Pancreas (tissue), 10 donors: ENCODE data around the gene TCERG1L. TPM values are rescaled to one million over a fixed set of nuclear protein-coding genes. Genes with fewer than 3 reads are reported as not detected.

Experiments used
- ATAC-seq, 4 donors: fragments of 200-7000 bp; cut with Tn5 transposase; one replicate each; pipeline versions ENCODE4 v1.8.0 to v1.9.1; 2020; ENCODE audit warnings: mild to moderate bottlenecking in 4 of 4, moderate library complexity in 4 of 4
- DNase-seq, 6 donors: peaks; one replicate each; pipeline ENCODE4 v3.0.0-alpha.2; 2020
- FAIRE-seq: peaks from 2 replicates; lab custom pipeline; 2012; peaks lifted over from hg19 to GRCh38; lab: Jason Lieb, UNC
- H3K27ac ChIP-seq, 4 donors: fragments of 200-600 bp; sonication (generic); 1 replicate in 3 of 4; 2 replicates in 1 of 4; pipeline versions ENCODE4 v1.5.0 to v1.8.0; 2020
- H3K27me3 ChIP-seq, 4 donors: fragments of 200-600 bp; one replicate each; pipeline ENCODE4 v1.8.0; 2021
- H3K36me3 ChIP-seq, 3 donors: fragments of 200-600 bp; sonication (generic) in 1 of 3; one replicate each; pipeline versions ENCODE4 v1.5.0 to v1.8.0; 2020 to 2021
- H3K4me1 ChIP-seq, 3 donors: fragments of 200-600 bp; one replicate each; pipeline ENCODE4 v1.8.0; 2021
- H3K4me3 ChIP-seq, 4 donors: fragments of 200-600 bp; sonication (generic) in 2 of 4; one replicate each; pipeline versions ENCODE4 v1.5.0 to v1.8.0; 2020 to 2021
- H3K9me3 ChIP-seq, 4 donors: fragments of 200-600 bp; one replicate each; pipeline ENCODE4 v1.8.0; 2021
- CTCF ChIP-seq, 4 donors: fragments of 200-600 bp; sonication (generic) in 3 of 4; IDR thresholded peaks; one replicate each; pipeline versions ENCODE4 v1.5.0 to v1.8.0; 2021; ENCODE audit warnings: antibody characterized with exemption in 4 of 4
- WGBS, 2 donors: extraction: QIAGEN DNeasy Blood & Tissue Kit; methylation state at CpG; one replicate each; pipeline ENCODE4 v1.1.7; 2013; 5-methylcytosine and 5-hydroxymethylcytosine counted together
- intact Hi-C, 3 donors: fragments of 100-400 bp; cut with DNase I; formaldehyde crosslinking; loops; one replicate each; pipeline versions ENCODE4 v1.11.1 to v1.14.2; 2022
- polyA plus RNA-seq, 2 donors: library from polyadenylated mRNA; stranded (reverse); fragments of 200-250 nt; gene quantifications; one replicate each; pipeline ENCODE4 v1.2.3, GENCODE V29; 2013
- total RNA-seq, 6 donors: library from RNA; stranded (reverse); fragmentation: NEBNext Ultra II Directional in 4 of 6; extraction: Animal tissue kit (Norgen Biotek cat#: 25700) in 4 of 6; gene quantifications; one replicate each; pipeline versions ENCODE4 v1.2.1 to v1.2.4, GENCODE V29; 2021 to 2023
- donor health status: healthy with polysubstance abuse.
- donor health status: DM: no; HTN: no; CAD: no; lungs with moderate emphysema.
- donor health status: DM: no; HTN: no; CAD: no.
- donor health status: control.
- donor health status: control.
- donor health status: Bipolar disorder and iron deficiency.
- donor health status: DM: yes; HTN: yes; CAD: no.
- donor health status: DM: no; HTN: no; CAD: no.
- donor health status: DM: no; HTN: no; CAD: no.
- donor health status: DM: yes; HTN: yes; CAD: no.

TCERG1L gene
- total and polyA plus RNA-seq, 8 donors: 0.09 to 1.9 (median 0.40) TPM

- intact Hi-C loops: no loop called here
- Histone ChIP-seq H3K36me3 (no peaks in the 10 kb centered on the region), H3K9me3 (no peaks in the 10 kb centered on the region), H3K4me1 (no peaks in the 10 kb centered on the region), H3K27me3 (no peaks in the 10 kb centered on the region), H3K4me3 (no peak overlapping the region), H3K27ac (no peak overlapping the region)
- TF ChIP-seq CTCF (IDR thresholded peaks at IDR 0.05): no peak
- no peak for DNase-seq
- 71 to 74% methylated on average over 9 of the region's 9 CpGs for WGBS, 2 donors
- FAIRE-seq: no peak
- no peak for ATAC-seq
Observed at GRCh38 chr10:131211559-131211958, 100.0 kb downstream of the TCERG1L start.

GRCh38 chr10:131211146-131211545, 100.4 kb downstream of the TCERG1L start:
- Histone ChIP-seq H3K27ac (no peak overlapping the region), H3K9me3 (no peaks in the 10 kb centered on the region), H3K27me3 (no peaks in the 10 kb centered on the region), H3K4me3 (no peak overlapping the region), H3K36me3 (no peaks in the 10 kb centered on the region), H3K4me1 (no peaks in the 10 kb centered on the region)
- no peak for TF ChIP-seq CTCF (IDR thresholded peaks at IDR 0.05)
- DNase-seq (no peak), FAIRE-seq (no peak), ATAC-seq (no peak)
- intact Hi-C loops: no loop called here
- WGBS, 2 donors: 74 to 83% methylated on average over 10 of the region's 10 CpGs

- FAIRE-seq (no peak), DNase-seq (peak in 1 of 6 donors; percentile 3), ATAC-seq (no peak)
- Histone ChIP-seq H3K36me3 (no peaks in the 10 kb centered on the region), H3K9me3 (no peaks in the 10 kb centered on the region), H3K27me3 (no peaks in the 10 kb centered on the region), H3K4me1 (no peaks in the 10 kb centered on the region), H3K4me3 (no peak overlapping the region), H3K27ac (no peak overlapping the region)
- 45 to 46% methylated on average over 3 of the region's 3 CpGs for WGBS, 2 donors
- TF ChIP-seq CTCF (IDR thresholded peaks at IDR 0.05): no peak
- intact Hi-C loops: no loop called here
Observed at GRCh38 chr10:131210181-131210580, 101.3 kb downstream of the TCERG1L start.

- TF ChIP-seq CTCF (IDR thresholded peaks at IDR 0.05): no peak
- Histone ChIP-seq H3K27me3 (no peaks in the 10 kb centered on the region), H3K4me3 (no peak overlapping the region), H3K9me3 (no peaks in the 10 kb centered on the region), H3K27ac (no peak overlapping the region), H3K4me1 (no peaks in the 10 kb centered on the region), H3K36me3 (no peaks in the 10 kb centered on the region)
- WGBS, 2 donors: 80 to 84% methylated on average over 29 of the region's 29 CpGs
- peak in 2 of 6 donors; percentile 2 to 33 for DNase-seq
- FAIRE-seq: no peak
- intact Hi-C loops: no loop called here
- ATAC-seq: no peak
Observed at GRCh38 chr10:131207584-131208532, 103.7 kb downstream of the TCERG1L start.

- no peaks in the 10 kb centered on the region for H3K27me3 ChIP-seq
- DNase-seq (peak in 2 of 6 donors; percentile 0 to 34), FAIRE-seq (no peak), ATAC-seq (no peak)
- no peak overlapping the region for H3K27ac ChIP-seq
- H3K4me3 ChIP-seq: no peak overlapping the region
- no peak for TF ChIP-seq CTCF (IDR thresholded peaks at IDR 0.05)
- 40 to 52% methylated on average over 8 of the region's 8 CpGs for WGBS, 2 donors
- no peaks in the 10 kb centered on the region for H3K4me1 ChIP-seq
- H3K36me3 ChIP-seq: no peaks in the 10 kb centered on the region
- intact Hi-C loops: no loop called here
- H3K9me3 ChIP-seq: no peaks in the 10 kb centered on the region
Observed at GRCh38 chr10:131207176-131207575, 104.3 kb downstream of the TCERG1L start.
